ENCODE data around the gene DEK. TPM values are rescaled to one million over a fixed set of nuclear protein-coding genes. Genes with fewer than 3 reads are reported as not detected.

DEK gene
- total RNA-seq, 1 experiment from 2014 or later, result 204 TPM

GRCh38 chr6:18266523-18266912 lies 2.2 kb upstream of the DEK start:
- POLR2A ChIA-PET, result no interaction called here
- Mint-ChIP-seq H3K4me3 (no peak overlapping the region), H3K27me3 (ENCODE audit: low read depth) (no peaks in the 10 kb centered on the region), H3K4me1 (peaks cover 24% of the 10 kb centered on the region), H3K9me3 (no peaks in the 10 kb centered on the region), H3K36me3 (peaks cover 19% of the 10 kb centered on the region), H3K27ac (no peak overlapping the region)
- ATAC-seq (no peak), DNase-seq (ENCODE audit: low spot score) (no peak)
- TF ChIP-seq IRF1 (CRISPR knock-in tag; IDR thresholded peaks at IDR 0.05) (no peak), ZSCAN18 (CRISPR knock-in tag; IDR thresholded peaks at IDR 0.05) (no peak), TCF7 (CRISPR knock-in tag; IDR thresholded peaks at IDR 0.05; ENCODE audit: low read depth) (no peak), NR3C1 (CRISPR knock-in tag; conservative IDR thresholded peaks at IDR 0.05; ENCODE audit: low read depth) (no peak), ZNF671 (CRISPR knock-in tag; IDR thresholded peaks at IDR 0.05) (no peak), ZNF317 (CRISPR knock-in tag; IDR thresholded peaks at IDR 0.05; ENCODE audit: borderline replicate concordance, low read depth) (no peak)
- TF ChIP-seq, protein P1, sequence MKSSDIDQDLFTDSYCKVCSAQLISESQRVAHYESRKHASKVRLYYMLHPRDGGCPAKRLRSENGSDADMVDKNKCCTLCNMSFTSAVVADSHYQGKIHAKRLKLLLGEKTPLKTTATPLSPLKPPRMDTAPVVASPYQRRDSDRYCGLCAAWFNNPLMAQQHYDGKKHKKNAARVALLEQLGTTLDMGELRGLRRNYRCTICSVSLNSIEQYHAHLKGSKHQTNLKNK (CRISPR knock-in tag; IDR thresholded peaks at IDR 0.05), result no peak
- TF ChIP-seq, protein P2, sequence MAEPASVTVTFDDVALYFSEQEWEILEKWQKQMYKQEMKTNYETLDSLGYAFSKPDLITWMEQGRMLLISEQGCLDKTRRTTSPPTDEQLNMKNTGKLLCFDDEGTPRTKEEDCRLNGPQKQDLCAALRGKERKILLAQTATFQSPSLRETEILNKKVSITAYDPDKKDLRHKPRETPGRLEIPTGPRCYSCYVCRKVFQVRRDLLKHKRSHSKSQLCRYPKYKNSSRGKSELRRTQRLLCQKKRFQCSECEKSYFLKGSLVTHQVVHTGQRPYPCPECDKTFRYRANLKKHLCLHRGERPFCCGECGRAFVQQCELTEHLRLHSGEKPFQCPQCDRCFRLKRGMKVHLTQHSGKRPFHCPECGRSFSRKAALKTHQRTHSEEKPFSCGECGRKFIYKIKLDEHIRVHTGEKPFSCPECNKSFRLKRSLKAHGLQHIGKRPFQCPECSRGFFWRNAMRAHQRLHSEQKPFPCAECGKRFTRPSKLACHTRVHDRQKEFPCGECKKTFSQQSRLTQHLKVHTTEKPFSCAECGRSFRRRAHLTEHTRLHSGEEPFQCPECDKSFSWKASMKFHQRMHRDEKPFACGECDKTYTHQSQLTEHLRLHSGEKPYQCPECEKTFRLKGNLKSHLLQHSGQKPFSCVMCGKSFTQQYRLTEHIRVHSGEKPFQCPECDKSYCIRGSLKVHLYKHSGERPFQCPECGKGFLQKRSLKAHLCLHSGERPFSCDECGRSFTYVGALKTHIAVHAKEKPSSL (CRISPR knock-in tag; conservative IDR thresholded peaks at IDR 0.05), result no peak
- CTCF ChIA-PET, result interaction anchor here (0.6 to 1.7 kb wide), 3 partner anchors 19 to 38 kb away, joined by 3 to 4 read pairs (median 4); no protein-coding TSS in a partner anchor

DNA sequence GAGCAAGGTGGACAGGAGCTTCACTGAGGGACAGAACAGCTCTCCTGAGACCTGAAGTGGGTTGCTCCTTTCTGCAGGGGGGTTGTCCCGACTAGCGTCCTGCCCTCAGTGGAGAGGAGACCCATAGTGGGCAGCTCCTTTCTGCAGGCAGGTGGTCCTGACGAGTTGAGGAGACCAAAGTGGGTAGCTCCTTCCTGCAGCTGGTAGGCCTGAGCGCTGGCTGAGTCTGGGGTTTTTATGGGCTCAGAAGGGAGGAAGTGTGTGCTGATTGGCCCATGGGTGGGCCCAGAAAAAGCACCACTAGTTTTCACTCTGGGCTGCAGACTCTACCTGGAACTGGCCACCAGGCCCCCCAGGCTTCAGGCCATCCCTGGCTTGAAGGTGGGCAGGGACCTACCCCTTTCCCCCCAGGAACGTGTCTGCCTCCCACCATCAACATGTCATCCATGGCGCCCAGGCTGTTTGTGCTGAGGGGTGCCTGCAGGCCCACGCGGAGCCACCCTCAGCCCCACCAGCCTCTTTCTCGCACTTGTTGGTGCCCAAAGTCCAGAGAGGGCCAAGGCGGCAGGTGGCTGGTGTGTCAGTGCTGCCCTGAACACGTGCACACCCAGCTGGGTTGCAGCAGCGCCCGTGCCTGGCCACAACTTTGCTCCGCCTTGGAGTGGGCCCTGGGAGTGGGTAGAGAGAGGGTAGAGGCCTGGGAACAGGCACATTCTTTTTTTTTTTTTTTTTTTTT lies 1.6 kb upstream of the DEK start:
- no peak for DNase-seq (ENCODE audit: low spot score)
- CTCF ChIA-PET, result interaction anchor here (0.6 to 1.7 kb wide), 4 partner anchors 19 to 240 kb away, joined by 3 to 4 read pairs (median 4); no protein-coding TSS in a partner anchor
- Mint-ChIP-seq H3K36me3 (peaks cover 19% of the 10 kb centered on the region), H3K27me3 (ENCODE audit: low read depth) (no peaks in the 10 kb centered on the region), H3K9me3 (no peaks in the 10 kb centered on the region), H3K4me3 (peak overlapping the region; percentile 78), H3K27ac (no peak overlapping the region), H3K4me1 (peaks cover 29% of the 10 kb centered on the region)
- TF ChIP-seq JAZF1 (CRISPR knock-in tag; IDR thresholded peaks at IDR 0.05) (no peak), SMAD4 (CRISPR knock-in tag; IDR thresholded peaks at IDR 0.05) (no peak), PRRX2 (CRISPR knock-in tag; IDR thresholded peaks at IDR 0.05) (no peak), NFYB (CRISPR knock-in tag; conservative IDR thresholded peaks at IDR 0.05; ENCODE audit: low read depth) (no peak), TP53 (CRISPR knock-in tag; IDR thresholded peaks at IDR 0.05) (no peak), ESRRA (CRISPR knock-in tag; IDR thresholded peaks at IDR 0.05; ENCODE audit: borderline replicate concordance) (no peak), GRHL2 (CRISPR knock-in tag; IDR thresholded peaks at IDR 0.05; ENCODE audit: insufficient replicate concordance, severe bottlenecking) (no peak)
- TF ChIP-seq, protein P3, sequence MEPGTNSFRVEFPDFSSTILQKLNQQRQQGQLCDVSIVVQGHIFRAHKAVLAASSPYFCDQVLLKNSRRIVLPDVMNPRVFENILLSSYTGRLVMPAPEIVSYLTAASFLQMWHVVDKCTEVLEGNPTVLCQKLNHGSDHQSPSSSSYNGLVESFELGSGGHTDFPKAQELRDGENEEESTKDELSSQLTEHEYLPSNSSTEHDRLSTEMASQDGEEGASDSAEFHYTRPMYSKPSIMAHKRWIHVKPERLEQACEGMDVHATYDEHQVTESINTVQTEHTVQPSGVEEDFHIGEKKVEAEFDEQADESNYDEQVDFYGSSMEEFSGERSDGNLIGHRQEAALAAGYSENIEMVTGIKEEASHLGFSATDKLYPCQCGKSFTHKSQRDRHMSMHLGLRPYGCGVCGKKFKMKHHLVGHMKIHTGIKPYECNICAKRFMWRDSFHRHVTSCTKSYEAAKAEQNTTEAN (CRISPR knock-in tag; IDR thresholded peaks at IDR 0.05), result no peak
- TF ChIP-seq, protein P4, sequence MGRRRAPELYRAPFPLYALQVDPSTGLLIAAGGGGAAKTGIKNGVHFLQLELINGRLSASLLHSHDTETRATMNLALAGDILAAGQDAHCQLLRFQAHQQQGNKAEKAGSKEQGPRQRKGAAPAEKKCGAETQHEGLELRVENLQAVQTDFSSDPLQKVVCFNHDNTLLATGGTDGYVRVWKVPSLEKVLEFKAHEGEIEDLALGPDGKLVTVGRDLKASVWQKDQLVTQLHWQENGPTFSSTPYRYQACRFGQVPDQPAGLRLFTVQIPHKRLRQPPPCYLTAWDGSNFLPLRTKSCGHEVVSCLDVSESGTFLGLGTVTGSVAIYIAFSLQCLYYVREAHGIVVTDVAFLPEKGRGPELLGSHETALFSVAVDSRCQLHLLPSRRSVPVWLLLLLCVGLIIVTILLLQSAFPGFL (CRISPR knock-in tag; IDR thresholded peaks at IDR 0.05; ENCODE audit: borderline replicate concordance), result no peak
- ATAC-seq, result no peak; the same call in 1 of the 2 replicates
- POLR2A ChIA-PET, result interaction anchor here (0.5 to 1.2 kb wide), 2 partner anchors 27 to 1094 kb away, joined by 3 to 4 read pairs; no protein-coding TSS in a partner anchor
